Bronchial epithelial cell (primary cell): ENCODE results near the gene ATAD3B. TPM values are rescaled to one million over a fixed set of nuclear protein-coding genes. Genes with fewer than 3 reads are reported as not detected.
"Not testable (repeated sequence)": the region's sequence is repeated elsewhere in the genome, so short reads cannot be mapped to it uniquely, and the experiment has no call there.

Experiments used
- DNase-seq: peaks from one replicate; pipeline ENCODE4 v3.0.0-alpha.2; 2010; ENCODE audit warnings: low read depth
- FAIRE-seq: peaks from 2 replicates; lab custom pipeline; 2011; peaks lifted over from hg19 to GRCh38; lab: Jason Lieb, UNC
- H3K27me3 ChIP-seq: 2 replicates; pipeline ENCODE4 v1.5.1; 2011; ENCODE audit warnings: low read length; ENCODE audit not compliant: control insufficient read depth, insufficient read depth
- H3K36me3 ChIP-seq: 2 replicates; pipeline ENCODE4 v1.5.1; 2011; ENCODE audit warnings: low read length; ENCODE audit not compliant: control insufficient read depth, insufficient read depth
- H3K4me3 ChIP-seq: 2 replicates; pipeline ENCODE4 v1.5.1; 2011; ENCODE audit warnings: mild to moderate bottlenecking, low read depth, low read length, control low read depth
- total RNA-seq: library from RNA; depleted of rRNA; stranded (reverse); fragments of >200 nt; gene quantifications from 2 replicates; pipeline ENCODE4 v1.2.1, GENCODE V29; 2014
- TF ChIP-seq, protein P1 (sequence below): IDR thresholded peaks from 2 replicates; pipeline ENCODE4 v1.5.1; 2011; ENCODE audit warnings: mild to moderate bottlenecking, moderate library complexity, low read length, control low read depth, inconsistent platforms; ENCODE audit not compliant: insufficient read depth, severe bottlenecking

The ATAD3B gene
- total RNA-seq, 1 donor from 2014 or later: 24.7 TPM

GRCh38 chr1:1459156-1459555, 12.4 kb upstream of the ATAD3B start:
- DNase-seq, FAIRE-seq, H3K4me3 ChIP-seq, H3K36me3 ChIP-seq, H3K27me3 ChIP-seq: not testable (repeated sequence)

- H3K4me3 ChIP-seq, H3K36me3 ChIP-seq, H3K27me3 ChIP-seq, FAIRE-seq, DNase-seq: not testable (repeated sequence)
Observed at GRCh38 chr1:1459711-1460110, 11.9 kb upstream of the ATAD3B start.

- FAIRE-seq: no peak
- TF ChIP-seq, protein P1, sequence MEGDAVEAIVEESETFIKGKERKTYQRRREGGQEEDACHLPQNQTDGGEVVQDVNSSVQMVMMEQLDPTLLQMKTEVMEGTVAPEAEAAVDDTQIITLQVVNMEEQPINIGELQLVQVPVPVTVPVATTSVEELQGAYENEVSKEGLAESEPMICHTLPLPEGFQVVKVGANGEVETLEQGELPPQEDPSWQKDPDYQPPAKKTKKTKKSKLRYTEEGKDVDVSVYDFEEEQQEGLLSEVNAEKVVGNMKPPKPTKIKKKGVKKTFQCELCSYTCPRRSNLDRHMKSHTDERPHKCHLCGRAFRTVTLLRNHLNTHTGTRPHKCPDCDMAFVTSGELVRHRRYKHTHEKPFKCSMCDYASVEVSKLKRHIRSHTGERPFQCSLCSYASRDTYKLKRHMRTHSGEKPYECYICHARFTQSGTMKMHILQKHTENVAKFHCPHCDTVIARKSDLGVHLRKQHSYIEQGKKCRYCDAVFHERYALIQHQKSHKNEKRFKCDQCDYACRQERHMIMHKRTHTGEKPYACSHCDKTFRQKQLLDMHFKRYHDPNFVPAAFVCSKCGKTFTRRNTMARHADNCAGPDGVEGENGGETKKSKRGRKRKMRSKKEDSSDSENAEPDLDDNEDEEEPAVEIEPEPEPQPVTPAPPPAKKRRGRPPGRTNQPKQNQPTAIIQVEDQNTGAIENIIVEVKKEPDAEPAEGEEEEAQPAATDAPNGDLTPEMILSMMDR: no peak
- no peak overlapping the region for H3K4me3 ChIP-seq
- no peak for DNase-seq
- no peaks in the 10 kb centered on the region for H3K36me3 ChIP-seq
- H3K27me3 ChIP-seq: no peaks in the 10 kb centered on the region
Observed at GRCh38 chr1:1460540-1461130, 10.9 kb upstream of the ATAD3B start.

GRCh38 chr1:1461721-1462317, 9.7 kb upstream of the ATAD3B start:
- no peak for DNase-seq
- TF ChIP-seq, protein P1: no peak
- H3K27me3 ChIP-seq: no peaks in the 10 kb centered on the region
- FAIRE-seq: no peak
- H3K36me3 ChIP-seq: no peaks in the 10 kb centered on the region
- H3K4me3 ChIP-seq: no peak overlapping the region

- peak; percentile 79 for DNase-seq
- no peak overlapping the region for H3K4me3 ChIP-seq
Observed at GRCh38 chr1:1462318-1462966, 9.1 kb upstream of the ATAD3B start.

GRCh38 chr1:1463312-1463711, 8.3 kb upstream of the ATAD3B start:
- no peak for FAIRE-seq
- TF ChIP-seq, protein P1: no peak

More at GRCh38 chr1:1462318-1462966, 9.1 kb upstream of the ATAD3B start:
- Histone ChIP-seq H3K27me3 (no peaks in the 10 kb centered on the region), H3K36me3 (no peaks in the 10 kb centered on the region)
- FAIRE-seq: no peak
- TF ChIP-seq, protein P1: no peak

GRCh38 chr1:1468196-1468985, 3.2 kb upstream of the ATAD3B start:
- DNase-seq, H3K4me3 ChIP-seq, H3K36me3 ChIP-seq, H3K27me3 ChIP-seq, FAIRE-seq: not testable (repeated sequence)

More at GRCh38 chr1:1463312-1463711, 8.3 kb upstream of the ATAD3B start:
- no peaks in the 10 kb centered on the region for H3K27me3 ChIP-seq
- H3K36me3 ChIP-seq: no peaks in the 10 kb centered on the region
- DNase-seq: no peak
- H3K4me3 ChIP-seq: no peak overlapping the region
